HUES48 (cell line): ENCODE results near the gene MSANTD2.
A peak's percentile ranks its signal among the peaks of the same experiment; 100 is the strongest.

Source experiments
- H3K27ac ChIP-seq: one replicate; pipeline ENCODE4 v1.7.0; 2013; ENCODE audit warnings: low read depth, low read length, inconsistent platforms
- H3K27me3 ChIP-seq: 2 replicates; pipeline ENCODE4 v1.6.1; 2013; ENCODE audit warnings: mild to moderate bottlenecking, low read length; ENCODE audit not compliant: control insufficient read depth, insufficient read depth
- H3K36me3 ChIP-seq: 2 replicates; pipeline ENCODE4 v1.6.1; 2013; ENCODE audit warnings: low read length; ENCODE audit not compliant: control insufficient read depth, insufficient read depth
- H3K4me1 ChIP-seq: 2 replicates; pipeline ENCODE4 v1.6.1; 2013; ENCODE audit warnings: mild to moderate bottlenecking, low read length; ENCODE audit not compliant: control insufficient read depth, insufficient read depth
- H3K4me3 ChIP-seq: 2 replicates; pipeline ENCODE4 v1.5.1; 2013; ENCODE audit warnings: mild to moderate bottlenecking, low read depth, low read length
- H3K9ac ChIP-seq: 2 replicates; pipeline ENCODE4 v1.6.1; 2013; ENCODE audit warnings: mild to moderate bottlenecking, low read depth, low read length, moderate library complexity
- H3K9me3 ChIP-seq: 2 replicates; pipeline ENCODE4 v1.6.1; 2013; ENCODE audit warnings: low read length; ENCODE audit not compliant: control insufficient read depth, insufficient read depth

The MSANTD2 gene

GRCh38 chr11:124838805-124839127 lies 38.6 kb upstream of the MSANTD2 start:
- H3K27me3 ChIP-seq: peaks cover 80% of the 10 kb centered on the region

DNA sequence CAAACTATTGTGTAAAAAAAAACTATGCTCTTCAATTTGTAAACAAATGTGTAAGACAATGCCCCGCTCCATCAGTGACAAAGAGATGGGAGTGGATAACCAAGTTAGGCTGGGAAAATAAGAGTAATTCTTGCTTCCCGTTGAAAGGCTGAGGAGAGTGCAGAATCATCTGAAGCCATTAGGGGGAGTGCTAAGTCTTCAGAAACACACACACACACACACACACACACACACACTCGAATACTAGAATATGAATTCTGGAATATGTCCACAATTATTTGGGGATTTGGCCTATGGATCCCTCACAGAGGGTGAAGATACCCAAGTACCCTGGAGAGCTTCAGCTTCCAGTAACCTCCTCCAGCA lies 37.3 kb upstream of the MSANTD2 start:
- H3K27me3 ChIP-seq: peaks cover 69% of the 10 kb centered on the region
- H3K36me3 ChIP-seq: no peaks in the 10 kb centered on the region
- H3K4me3 ChIP-seq: no peak overlapping the region
- H3K27ac ChIP-seq: no peak overlapping the region
- H3K9ac ChIP-seq: no peak overlapping the region
- H3K4me1 ChIP-seq: peaks cover 8% of the 10 kb centered on the region
- H3K9me3 ChIP-seq: no peaks in the 10 kb centered on the region

More at GRCh38 chr11:124838805-124839127, 38.6 kb upstream of the MSANTD2 start:
- Histone ChIP-seq H3K4me1 (peaks cover 12% of the 10 kb centered on the region), H3K36me3 (no peaks in the 10 kb centered on the region), H3K9ac (no peak overlapping the region), H3K4me3 (0 out of 2 replicates have a peak overlapping the region, but pooled peaks have one; percentile 48), H3K9me3 (no peaks in the 10 kb centered on the region), H3K27ac (no peak overlapping the region)

DNA sequence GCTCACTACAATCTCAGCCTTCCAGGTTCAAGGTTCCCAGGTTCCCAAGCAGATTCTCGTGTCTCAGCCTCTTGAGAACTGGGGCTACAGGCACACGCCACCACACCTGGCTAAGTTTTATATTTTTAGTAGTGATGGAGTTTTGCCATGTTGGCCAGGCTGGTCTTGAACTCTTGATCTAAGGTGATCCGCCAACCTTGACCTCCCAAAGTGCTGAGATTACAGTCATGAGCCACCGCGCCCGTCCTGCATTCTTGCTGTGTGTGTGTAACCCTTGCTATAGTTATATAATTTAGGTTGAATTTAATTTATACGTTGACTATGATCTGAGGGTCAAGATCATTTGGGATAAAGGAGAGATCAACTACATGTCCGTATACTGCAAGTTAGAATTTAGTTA lies 35.7 kb upstream of the MSANTD2 start:
- H3K9ac ChIP-seq: no peak overlapping the region
- no peak overlapping the region for H3K27ac ChIP-seq
- peaks cover 59% of the 10 kb centered on the region for H3K27me3 ChIP-seq
- H3K4me3 ChIP-seq: no peak overlapping the region
- H3K36me3 ChIP-seq: no peaks in the 10 kb centered on the region
- H3K9me3 ChIP-seq: no peaks in the 10 kb centered on the region
- peaks cover 8% of the 10 kb centered on the region for H3K4me1 ChIP-seq

DNA sequence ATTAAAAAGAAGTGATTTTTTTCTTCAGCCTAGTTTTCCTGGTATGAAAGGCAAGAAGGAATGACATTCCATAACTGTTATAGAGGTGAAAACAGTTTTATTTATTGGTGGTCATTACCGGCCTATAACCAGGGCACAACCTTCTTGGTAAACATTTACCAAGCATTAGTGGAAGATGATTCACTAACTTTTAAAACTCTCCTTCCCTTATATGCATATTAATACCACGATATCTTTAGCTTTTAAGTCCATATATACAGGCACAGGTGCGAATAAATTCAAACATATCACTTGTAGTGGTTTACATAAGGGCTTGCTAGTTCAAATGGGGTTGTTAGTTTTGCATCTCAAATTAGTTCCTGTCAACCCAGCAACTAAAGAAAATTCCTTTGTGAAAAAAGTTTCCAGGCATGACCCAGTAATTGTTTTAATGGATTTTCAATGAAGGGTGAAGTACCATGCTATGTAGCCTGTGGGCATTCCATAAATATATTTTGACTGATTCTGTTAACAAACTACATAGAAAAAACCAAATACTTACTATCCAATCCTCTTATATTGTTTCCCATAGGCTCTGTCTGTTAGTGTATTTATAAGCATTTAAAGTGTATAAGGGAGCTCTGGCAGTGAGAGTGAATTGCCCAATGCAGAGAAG lies 34.4 kb upstream of the MSANTD2 start:
- H3K9me3 ChIP-seq: no peaks in the 10 kb centered on the region
- H3K36me3 ChIP-seq: no peaks in the 10 kb centered on the region
- no peak overlapping the region for H3K4me3 ChIP-seq
- H3K27me3 ChIP-seq: peaks cover 47% of the 10 kb centered on the region
- no peak overlapping the region for H3K27ac ChIP-seq
- H3K4me1 ChIP-seq: peaks cover 4% of the 10 kb centered on the region; the same call in 1 of the 2 replicates
- no peak overlapping the region for H3K9ac ChIP-seq

DNA sequence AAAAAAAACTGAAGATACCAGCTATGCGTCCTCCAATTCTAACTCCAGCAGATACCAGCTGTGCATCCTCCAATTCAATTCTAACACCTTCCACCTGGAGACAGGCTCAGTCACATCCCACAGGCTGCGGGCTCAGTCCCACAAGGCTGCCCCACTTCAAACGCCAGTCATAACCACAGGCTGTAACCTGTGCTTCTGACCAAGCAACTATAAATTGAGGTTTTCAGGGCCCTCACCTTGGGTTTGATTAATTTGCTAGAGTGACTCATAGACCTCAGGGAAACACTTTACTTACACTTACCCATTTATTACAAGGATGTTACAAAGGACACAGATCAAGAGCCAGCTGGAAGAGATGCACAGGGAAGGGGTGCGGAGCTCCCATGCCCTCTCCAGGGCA lies 32.4 kb upstream of the MSANTD2 start:
- H3K36me3 ChIP-seq: no peaks in the 10 kb centered on the region
- peaks cover 4% of the 10 kb centered on the region; the same call in 1 of the 2 replicates for H3K4me1 ChIP-seq
- H3K9ac ChIP-seq: no peak overlapping the region
- peaks cover 26% of the 10 kb centered on the region for H3K27me3 ChIP-seq
- H3K27ac ChIP-seq: no peak overlapping the region
- no peak overlapping the region for H3K4me3 ChIP-seq
- no peaks in the 10 kb centered on the region for H3K9me3 ChIP-seq

- Histone ChIP-seq H3K4me3 (no peak overlapping the region), H3K9me3 (no peaks in the 10 kb centered on the region), H3K36me3 (no peaks in the 10 kb centered on the region), H3K27ac (no peak overlapping the region), H3K27me3 (peaks cover 19% of the 10 kb centered on the region), H3K4me1 (no peaks in the 10 kb centered on the region), H3K9ac (no peak overlapping the region)
Measured at GRCh38 chr11:124831897-124832296, 31.7 kb upstream of the MSANTD2 start.

DNA sequence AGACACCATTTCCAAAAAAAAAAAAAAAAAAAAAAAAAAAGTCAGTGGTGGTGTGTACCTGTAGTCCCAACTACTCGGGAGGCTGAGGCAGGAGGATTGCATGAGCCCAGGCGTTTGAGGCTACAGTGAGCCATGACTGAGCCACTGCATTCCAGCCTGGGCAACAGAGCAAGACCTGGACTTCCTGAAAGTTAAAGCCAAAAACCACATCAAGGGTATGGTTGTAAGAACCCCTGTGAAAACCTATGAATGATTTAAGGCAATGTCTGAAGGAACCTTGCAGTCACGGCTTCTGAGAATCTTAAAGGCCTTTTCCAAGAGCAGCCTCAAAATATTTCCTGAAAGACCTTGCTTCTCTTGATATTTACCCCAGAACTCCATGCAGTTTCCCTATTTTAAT lies 30.5 kb upstream of the MSANTD2 start:
- Histone ChIP-seq H3K4me1 (no peaks in the 10 kb centered on the region), H3K9me3 (no peaks in the 10 kb centered on the region), H3K36me3 (no peaks in the 10 kb centered on the region), H3K27me3 (peaks cover 10% of the 10 kb centered on the region), H3K27ac (no peak overlapping the region), H3K4me3 (no peak overlapping the region), H3K9ac (no peak overlapping the region)

DNA sequence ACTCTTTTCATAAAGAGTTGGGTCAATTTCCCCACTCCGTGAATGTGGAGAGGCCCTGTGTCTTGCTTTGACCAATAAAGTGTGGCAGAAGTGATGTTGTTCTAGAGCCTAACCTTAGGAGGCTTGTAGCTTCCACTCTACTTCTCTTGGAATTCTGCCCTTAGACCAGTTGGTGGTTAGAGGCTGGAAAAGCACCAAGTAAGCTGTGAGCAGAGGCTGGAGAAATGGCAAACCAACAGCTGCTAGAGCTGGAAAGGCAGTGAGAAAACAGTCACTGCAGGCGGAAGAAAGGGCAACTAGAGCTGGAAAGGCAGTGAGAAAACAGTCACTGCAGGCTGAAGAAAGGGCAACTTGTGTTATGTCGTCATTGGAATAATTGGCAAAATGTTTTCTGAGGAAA lies 29.8 kb upstream of the MSANTD2 start:
- H3K36me3 ChIP-seq: no peaks in the 10 kb centered on the region
- H3K4me1 ChIP-seq: no peaks in the 10 kb centered on the region
- H3K9me3 ChIP-seq: no peaks in the 10 kb centered on the region
- no peak overlapping the region for H3K4me3 ChIP-seq
- H3K9ac ChIP-seq: no peak overlapping the region
- no peak overlapping the region for H3K27ac ChIP-seq
- H3K27me3 ChIP-seq: peaks cover 7% of the 10 kb centered on the region; the same call in 1 of the 2 replicates

DNA sequence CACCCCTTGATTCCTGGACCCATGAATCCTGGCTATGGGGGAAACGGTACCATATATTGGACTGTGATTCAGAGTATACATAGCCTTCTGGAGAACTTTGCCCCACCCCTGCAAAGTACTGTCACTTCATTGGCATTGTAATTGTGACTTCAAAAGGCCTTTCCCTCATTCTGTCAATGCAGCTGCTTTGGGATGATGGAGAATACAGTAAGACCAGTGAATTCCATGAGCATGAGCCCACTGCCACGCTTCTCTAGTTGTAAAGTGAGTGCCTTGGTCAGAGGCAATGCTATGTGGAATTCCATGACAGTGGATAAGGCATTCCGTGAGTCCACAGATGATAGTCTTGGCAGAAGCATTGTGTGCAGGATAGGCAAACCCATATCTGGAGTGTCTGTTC lies 25.7 kb upstream of the MSANTD2 start:
- no peak overlapping the region for H3K4me3 ChIP-seq

DNA sequence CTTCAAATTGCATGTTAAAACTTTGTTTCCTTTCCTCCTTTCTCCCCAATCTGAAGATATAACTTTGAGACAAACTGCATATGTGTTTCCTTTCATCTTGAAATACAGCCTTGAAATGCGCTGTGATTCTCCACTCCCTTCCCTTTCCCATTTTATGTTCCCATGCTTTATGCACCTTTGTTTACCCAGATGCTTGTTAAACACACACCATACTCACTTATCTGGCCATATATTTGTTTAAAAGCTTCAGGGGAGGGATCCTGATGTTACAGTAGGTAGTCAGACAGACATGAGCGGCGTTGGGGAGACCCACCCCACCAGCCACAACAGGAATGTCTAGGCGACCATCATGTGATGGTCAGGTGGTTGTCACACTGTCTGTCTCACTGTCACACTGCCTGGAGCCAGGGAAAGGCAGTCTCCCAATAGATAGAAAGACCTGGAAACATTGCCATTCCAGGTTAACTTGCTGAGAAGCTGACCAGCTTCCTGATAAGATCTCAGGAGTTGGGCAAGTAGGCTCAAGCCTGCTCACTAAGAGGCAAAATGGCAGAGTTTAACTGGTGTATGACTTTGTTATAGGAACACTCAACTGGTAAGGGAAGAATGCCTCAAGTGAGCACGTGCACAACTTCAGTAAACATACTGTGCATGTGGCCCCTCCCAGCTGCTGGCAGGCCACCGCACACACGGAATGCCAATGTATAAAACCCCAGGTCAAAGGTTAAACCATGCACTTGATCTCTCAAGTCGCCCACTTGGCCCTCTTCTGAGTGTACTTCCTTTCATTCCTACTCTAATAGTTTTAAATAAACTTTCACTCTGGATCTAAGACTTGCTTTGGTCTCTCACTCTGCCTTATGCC lies 23.5 kb upstream of the MSANTD2 start:
- Histone ChIP-seq H3K9me3 (no peaks in the 10 kb centered on the region), H3K4me1 (no peaks in the 10 kb centered on the region), H3K9ac (no peak overlapping the region), H3K27me3 (peaks cover 4% of the 10 kb centered on the region; the same call in 1 of the 2 replicates), H3K27ac (no peak overlapping the region), H3K36me3 (no peaks in the 10 kb centered on the region), H3K4me3 (no peak overlapping the region)

More for the DNA sequence above, 25.7 kb upstream of the MSANTD2 start:
- Histone ChIP-seq H3K4me1 (no peaks in the 10 kb centered on the region), H3K9ac (no peak overlapping the region), H3K27me3 (no peaks in the 10 kb centered on the region), H3K36me3 (no peaks in the 10 kb centered on the region), H3K27ac (no peak overlapping the region), H3K9me3 (no peaks in the 10 kb centered on the region)

DNA sequence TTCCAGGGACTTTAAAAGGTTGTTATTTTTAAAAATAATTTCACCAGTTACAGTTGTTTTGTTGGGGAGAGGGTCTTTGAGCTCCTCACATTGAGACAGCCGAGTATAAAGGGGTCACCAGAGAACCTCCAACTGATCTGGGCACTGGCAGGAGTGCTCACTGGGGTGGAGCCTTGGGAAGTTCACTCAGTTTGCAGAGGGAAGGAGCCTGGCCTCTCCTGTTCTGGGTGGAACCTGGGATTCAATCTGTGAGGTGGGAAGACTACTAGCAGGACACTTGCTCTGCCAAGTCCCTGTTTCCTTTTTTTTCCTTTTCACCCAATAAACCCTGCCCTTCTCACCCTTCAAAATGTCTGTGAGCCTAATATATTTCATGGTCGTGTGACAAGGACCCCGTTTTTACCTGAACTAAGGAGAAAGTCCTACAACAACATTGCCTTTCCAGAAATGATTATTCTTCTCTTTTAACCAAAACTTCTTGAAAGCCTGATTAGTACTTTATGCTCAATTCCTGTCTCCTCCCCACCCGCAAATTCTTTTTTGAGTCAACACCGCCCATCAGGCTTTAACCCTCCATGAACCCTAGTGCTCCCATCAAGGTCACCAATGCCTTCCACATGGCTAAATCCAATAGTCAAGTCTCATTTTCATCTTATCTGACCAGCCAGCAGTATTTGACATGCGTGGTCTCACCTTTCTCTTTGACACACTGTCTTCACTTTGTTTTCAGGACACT lies 22.0 kb upstream of the MSANTD2 start:
- Histone ChIP-seq H3K27ac (no peak overlapping the region), H3K4me1 (no peaks in the 10 kb centered on the region), H3K9ac (no peak overlapping the region), H3K27me3 (peaks cover 4% of the 10 kb centered on the region; the same call in 1 of the 2 replicates), H3K9me3 (no peaks in the 10 kb centered on the region), H3K4me3 (no peak overlapping the region), H3K36me3 (no peaks in the 10 kb centered on the region)
